PC-9 (cell line): ENCODE results near the gene APBB3.

Source experiments
- CTCF ChIP-seq: fragments of 200-600 bp; sonication (generic); conservative IDR thresholded peaks from 2 replicates; pipeline ENCODE4 v1.6.1; 2017; ENCODE audit warnings: mixed run types, antibody characterized with exemption, mild to moderate bottlenecking, moderate library complexity
- EZH2 ChIP-seq: fragments of 200-600 bp; sonication (generic); IDR thresholded peaks from 2 replicates; pipeline ENCODE4 v1.8.0; 2017; ENCODE audit warnings: antibody characterized with exemption, low read depth

- TF ChIP-seq EZH2: no peak
- no peak for TF ChIP-seq CTCF
Measured at GRCh38 chr5:140600096-140600495, 35.7 kb upstream of the APBB3 start.
